ENCODE measurements around the gene SHH.

Gene SHH

GRCh38 chr7:155761162-155761561 lies 51.1 kb downstream of the SHH start:
- no peaks in the 10 kb centered on the region for H4K20me1 ChIP-seq (ENCODE audit: insufficient read depth, low read length)
- H3K4me1 ChIP-seq (ENCODE audit: low read length): no peaks in the 10 kb centered on the region
- H3F3A ChIP-seq (ENCODE audit: insufficient read depth, low read length): no peaks in the 10 kb centered on the region
- H3K27ac ChIP-seq (ENCODE audit: low read length): no peak overlapping the region
- H3K9me3 ChIP-seq (replicated peaks; ENCODE audit: insufficient read depth, low read length): no peaks in the 10 kb centered on the region
- no peak overlapping the region for H3K9ac ChIP-seq (ENCODE audit: low read length)
- TF ChIP-seq EZH2 (optimal IDR thresholded peaks at IDR 0.05; ENCODE audit: low read depth, low read length): no peak
- TF ChIP-seq EZH2phosphoT487 (IDR thresholded peaks at IDR 0.05; ENCODE audit: low read length): no peak
- TF ChIP-seq CTCF (IDR thresholded peaks at IDR 0.05; ENCODE audit: low read length): no peak
- H3K36me3 ChIP-seq (replicated peaks; ENCODE audit: insufficient read depth, low read length): peaks cover 8% of the 10 kb centered on the region; the same call in 1 of the 2 replicates
- peaks cover 94% of the 10 kb centered on the region for H3K79me2 ChIP-seq (ENCODE audit: low read length)
- no peaks in the 10 kb centered on the region for H3K27me3 ChIP-seq (replicated peaks; ENCODE audit: insufficient read depth, low read length)
- no peak overlapping the region for H2AFZ ChIP-seq (ENCODE audit: low read length)
- no peak overlapping the region for H3K4me2 ChIP-seq (ENCODE audit: low read depth, low read length)
- DNase-seq: no peak
- H3K4me3 ChIP-seq (ENCODE audit: low read length): no peak overlapping the region
- H3K9me2 ChIP-seq (replicated peaks; ENCODE audit: insufficient read depth, low read length): no peaks in the 10 kb centered on the region

- peaks cover 8% of the 10 kb centered on the region; the same call in 1 of the 2 replicates for H3K36me3 ChIP-seq (replicated peaks; ENCODE audit: insufficient read depth, low read length)
- no peak overlapping the region for H3K9ac ChIP-seq (ENCODE audit: low read length)
- no peak overlapping the region for H2AFZ ChIP-seq (ENCODE audit: low read length)
- peaks cover 97% of the 10 kb centered on the region for H3K79me2 ChIP-seq (ENCODE audit: low read length)
- no peak overlapping the region for H3K27ac ChIP-seq (ENCODE audit: low read length)
- no peak overlapping the region for H3K4me2 ChIP-seq (ENCODE audit: low read depth, low read length)
- H3K4me1 ChIP-seq (ENCODE audit: low read length): no peaks in the 10 kb centered on the region
- no peaks in the 10 kb centered on the region for H3K9me3 ChIP-seq (replicated peaks; ENCODE audit: insufficient read depth, low read length)
- DNase-seq: no peak
- no peaks in the 10 kb centered on the region for H3K27me3 ChIP-seq (replicated peaks; ENCODE audit: insufficient read depth, low read length)
- H4K20me1 ChIP-seq (ENCODE audit: insufficient read depth, low read length): no peaks in the 10 kb centered on the region
- H3K9me2 ChIP-seq (replicated peaks; ENCODE audit: insufficient read depth, low read length): no peaks in the 10 kb centered on the region
- TF ChIP-seq EZH2 (optimal IDR thresholded peaks at IDR 0.05; ENCODE audit: low read depth, low read length) (no peak), CTCF (IDR thresholded peaks at IDR 0.05; ENCODE audit: low read length) (no peak), EZH2phosphoT487 (IDR thresholded peaks at IDR 0.05; ENCODE audit: low read length) (no peak)
- no peak overlapping the region for H3K4me3 ChIP-seq (ENCODE audit: low read length)
- no peaks in the 10 kb centered on the region for H3F3A ChIP-seq (ENCODE audit: insufficient read depth, low read length)
Observed at GRCh38 chr7:155759740-155760430, 52.4 kb downstream of the SHH start.

DNA sequence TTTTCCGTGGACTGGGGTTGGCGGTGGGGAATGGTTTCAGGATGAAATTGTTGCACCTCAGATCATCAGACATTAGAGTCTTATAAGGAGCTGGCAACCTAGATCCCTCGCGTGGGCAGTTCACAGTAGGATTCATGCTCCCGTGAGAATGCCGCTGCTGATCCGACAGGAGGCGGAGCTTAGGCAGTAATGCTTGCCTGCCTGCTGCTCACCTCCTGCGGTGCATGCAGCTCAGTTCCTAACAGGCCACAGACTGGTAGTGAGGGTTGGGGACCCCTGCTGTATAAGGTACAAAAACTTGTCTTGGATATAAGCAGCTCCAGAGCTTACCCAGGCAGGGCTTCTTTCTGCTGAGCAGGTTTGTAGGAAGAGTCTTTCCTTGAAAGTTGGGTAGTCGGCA lies 53.9 kb downstream of the SHH start:
- peaks cover 98% of the 10 kb centered on the region for H3K79me2 ChIP-seq (ENCODE audit: low read length)
- no peak overlapping the region for H3K27ac ChIP-seq (ENCODE audit: low read length)
- H3K9me2 ChIP-seq (replicated peaks; ENCODE audit: insufficient read depth, low read length): no peaks in the 10 kb centered on the region
- no peak overlapping the region for H3K9ac ChIP-seq (ENCODE audit: low read length)
- H3K4me1 ChIP-seq (ENCODE audit: low read length): peaks cover 13% of the 10 kb centered on the region
- no peaks in the 10 kb centered on the region for H4K20me1 ChIP-seq (ENCODE audit: insufficient read depth, low read length)
- H3K9me3 ChIP-seq (replicated peaks; ENCODE audit: insufficient read depth, low read length): no peaks in the 10 kb centered on the region
- no peak overlapping the region for H3K4me2 ChIP-seq (ENCODE audit: low read depth, low read length)
- H3K4me3 ChIP-seq (ENCODE audit: low read length): no peak overlapping the region
- no peak for TF ChIP-seq EZH2phosphoT487 (IDR thresholded peaks at IDR 0.05; ENCODE audit: low read length)
- no peak for TF ChIP-seq EZH2 (optimal IDR thresholded peaks at IDR 0.05; ENCODE audit: low read depth, low read length)
- no peak for TF ChIP-seq CTCF (IDR thresholded peaks at IDR 0.05; ENCODE audit: low read length)
- no peaks in the 10 kb centered on the region for H3K36me3 ChIP-seq (replicated peaks; ENCODE audit: insufficient read depth, low read length)
- no peak overlapping the region for H2AFZ ChIP-seq (ENCODE audit: low read length)
- no peak for DNase-seq
- no peaks in the 10 kb centered on the region for H3K27me3 ChIP-seq (replicated peaks; ENCODE audit: insufficient read depth, low read length)
- H3F3A ChIP-seq (ENCODE audit: insufficient read depth, low read length): peaks cover 3% of the 10 kb centered on the region

Data from MM.1S (cell line).